GM19239 (cell line): ENCODE results near the gene LIF.
A peak's percentile ranks its signal among the peaks of the same experiment; 100 is the strongest.

Experiments used
- DNase-seq: peaks from one replicate; pipeline ENCODE4 v3.0.0; 2011; ENCODE audit warnings: low spot score; ENCODE audit not compliant: insufficient read length
- FAIRE-seq: peaks from 2 replicates; lab custom pipeline; 2011; peaks lifted over from hg19 to GRCh38; lab: Jason Lieb, UNC

LIF gene

DNA sequence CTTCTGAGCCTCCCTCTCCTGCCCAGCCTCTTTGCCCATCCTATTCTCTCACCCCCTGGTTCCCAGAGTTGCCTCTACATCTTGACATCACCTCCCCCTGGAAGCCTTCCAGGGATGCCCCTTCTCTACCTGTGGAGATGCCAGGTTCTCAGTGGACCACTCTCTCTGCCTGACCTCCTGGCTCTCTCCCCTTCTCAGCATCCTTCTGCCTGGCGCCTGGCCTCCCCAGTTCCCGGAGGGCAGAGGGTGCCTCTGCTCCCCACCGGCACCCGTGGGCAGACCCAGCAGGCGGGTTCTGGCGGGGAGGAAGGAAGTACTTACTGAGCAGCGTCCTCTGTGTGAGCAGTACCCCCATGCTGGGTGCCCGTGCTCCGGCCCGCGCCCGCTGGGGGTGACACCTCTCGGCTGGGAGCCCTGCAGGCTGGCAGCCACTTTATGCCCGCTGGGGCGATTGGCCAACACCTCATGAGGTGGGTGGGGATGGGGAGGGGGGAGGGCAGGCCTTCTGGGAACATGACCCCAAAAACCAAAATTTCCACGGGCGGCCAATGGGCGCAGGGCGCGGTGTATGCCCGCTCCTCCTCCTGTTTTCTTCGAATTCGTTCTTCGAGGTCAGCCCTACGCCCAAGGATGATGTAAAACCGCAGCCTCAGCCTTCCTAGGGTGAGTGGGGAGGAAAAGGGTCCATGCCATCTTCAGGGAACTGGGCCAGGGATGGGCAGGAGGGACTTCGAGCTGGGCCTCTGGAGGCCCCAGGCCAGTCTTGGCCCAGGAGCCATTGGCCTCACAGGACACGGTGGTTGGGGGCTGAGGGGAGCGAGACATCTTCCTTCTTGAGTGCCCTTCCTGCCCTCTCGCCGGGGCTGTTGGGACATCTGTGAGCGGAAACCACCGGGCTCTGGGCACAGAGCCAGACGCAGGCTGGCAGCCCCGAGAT, 20.2 kb upstream of the LIF start, which contains the start of gene OSM:
Gene OSM (minus strand): TSS at position 407 of the 937 bp plus-strand sequence. CDS start 52 bp downstream, at position 355.
- FAIRE-seq (peak; percentile 73), DNase-seq (no peak)

DNA sequence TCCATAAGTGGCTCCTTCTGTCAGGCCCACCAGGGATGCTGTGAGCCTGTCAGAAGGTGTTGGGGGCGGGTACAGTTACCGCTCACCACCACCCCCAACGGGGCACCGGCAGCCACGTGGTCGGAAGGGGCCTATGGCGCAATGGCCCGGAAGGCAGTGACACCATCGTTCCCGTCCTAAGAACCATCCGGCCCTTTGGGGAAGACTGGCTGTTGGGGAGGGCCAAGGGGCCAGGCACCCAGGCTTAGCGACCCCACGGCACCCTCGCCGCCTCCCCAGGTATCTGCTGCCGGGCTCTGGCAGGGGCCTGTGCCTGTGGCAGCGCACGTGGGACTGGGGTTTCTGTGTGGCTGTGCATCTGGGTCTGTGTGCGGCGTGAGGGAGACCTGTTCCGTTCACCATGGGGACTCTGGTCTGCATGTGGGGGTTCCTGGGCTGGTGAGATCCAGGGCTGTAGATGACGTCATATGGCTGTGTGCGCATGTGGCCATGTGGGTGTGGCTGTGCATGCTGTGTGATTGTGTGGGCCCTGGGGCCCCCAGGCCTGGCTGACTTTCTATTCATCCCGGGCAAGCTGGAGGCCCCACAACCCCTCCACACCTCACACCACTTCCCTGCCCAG, 19.4 kb upstream of the LIF start:
- DNase-seq (no peak), FAIRE-seq (peak; percentile 94)

DNA sequence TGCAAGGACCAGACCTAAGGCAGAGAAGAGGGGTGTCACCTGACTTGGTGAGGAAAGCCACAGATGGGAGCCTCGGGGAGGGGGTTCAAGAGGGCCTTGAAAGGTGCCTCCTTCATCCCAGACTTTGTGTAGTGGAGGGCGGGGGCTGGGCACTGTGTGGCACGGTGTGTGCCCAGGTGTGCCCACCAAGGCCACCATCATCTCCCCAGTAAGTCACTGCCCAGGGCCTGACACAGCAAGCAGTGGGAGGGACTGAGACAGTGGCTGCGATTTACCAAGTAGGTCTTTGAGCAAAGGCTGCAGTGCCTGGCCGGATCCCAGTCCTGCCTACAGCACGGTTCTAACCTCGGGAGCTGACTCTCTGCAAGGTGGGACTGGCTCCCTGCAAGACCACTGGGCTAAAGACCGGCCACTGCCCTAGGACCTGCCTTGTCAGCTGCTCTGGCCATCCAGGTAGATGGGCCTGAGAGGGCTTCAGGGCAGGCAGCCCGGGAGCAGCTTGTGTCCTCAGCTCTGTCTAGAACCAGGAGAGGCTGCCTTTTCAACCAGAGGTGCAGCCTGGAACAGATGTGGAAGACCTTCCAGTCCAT, 18.7 kb upstream of the LIF start:
- no peak for FAIRE-seq
- no peak for DNase-seq

DNA sequence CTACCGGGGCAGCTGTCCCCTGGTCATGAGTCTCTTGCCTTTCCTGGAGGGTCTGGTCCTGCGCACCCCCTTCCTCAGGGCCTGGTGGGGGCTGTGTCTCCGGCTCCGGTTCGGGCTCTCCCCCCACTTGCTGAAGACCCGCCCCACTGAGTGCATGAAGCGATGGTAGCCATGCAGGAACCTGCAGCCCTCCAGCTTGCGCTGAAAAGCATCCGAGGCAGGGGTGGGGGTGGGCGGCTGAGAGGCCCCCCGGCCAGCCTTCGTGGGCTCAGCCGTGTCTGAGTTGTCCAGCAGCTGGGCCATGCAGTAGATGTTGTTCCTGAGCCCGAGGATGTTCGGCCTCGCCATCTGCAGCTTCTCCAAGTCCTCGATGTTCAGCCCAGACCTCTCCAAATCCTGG, 17.3 kb upstream of the LIF start:
- FAIRE-seq (no peak), DNase-seq (no peak)

DNA sequence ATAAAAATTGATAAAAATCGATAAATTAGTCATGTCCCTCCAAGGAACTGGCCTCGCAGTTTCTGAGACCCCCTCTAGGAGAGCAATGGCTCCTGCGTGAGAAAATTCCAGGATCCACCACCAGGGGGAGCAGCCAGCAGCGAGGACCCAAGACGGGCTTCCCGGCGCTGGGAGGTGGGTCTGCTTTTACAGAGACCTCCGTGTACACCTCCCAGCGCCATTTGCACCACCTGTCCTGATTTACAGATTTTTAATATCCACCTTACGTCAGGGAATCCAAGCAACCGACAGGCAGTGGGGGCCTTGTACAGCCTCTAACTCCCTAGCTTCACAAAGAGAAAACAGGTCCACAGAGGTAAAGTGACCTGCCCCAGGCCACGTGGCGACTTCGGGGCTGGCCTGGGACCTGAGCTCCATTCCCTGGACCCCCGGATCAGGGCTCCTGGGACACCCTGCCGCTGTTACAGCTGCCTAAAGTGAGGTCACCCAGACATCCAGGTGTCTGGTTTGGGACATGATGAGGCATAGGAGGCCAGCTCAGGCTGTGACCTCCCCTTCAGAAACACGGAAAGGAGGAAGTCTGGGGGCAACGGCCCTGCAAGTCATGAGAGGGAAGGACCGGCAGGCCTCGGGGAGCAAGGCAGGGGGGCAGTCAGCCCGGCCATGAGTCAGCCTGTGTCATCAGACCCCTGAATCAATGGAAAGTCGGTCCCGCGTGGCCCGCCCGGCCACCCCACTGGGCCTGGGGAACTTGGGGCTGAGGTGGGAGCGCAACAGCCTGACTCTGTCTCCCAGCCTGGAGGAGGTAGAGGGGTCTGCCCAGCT, 16.6 kb upstream of the LIF start:
- FAIRE-seq = peak; percentile 80
- no peak for DNase-seq

DNA sequence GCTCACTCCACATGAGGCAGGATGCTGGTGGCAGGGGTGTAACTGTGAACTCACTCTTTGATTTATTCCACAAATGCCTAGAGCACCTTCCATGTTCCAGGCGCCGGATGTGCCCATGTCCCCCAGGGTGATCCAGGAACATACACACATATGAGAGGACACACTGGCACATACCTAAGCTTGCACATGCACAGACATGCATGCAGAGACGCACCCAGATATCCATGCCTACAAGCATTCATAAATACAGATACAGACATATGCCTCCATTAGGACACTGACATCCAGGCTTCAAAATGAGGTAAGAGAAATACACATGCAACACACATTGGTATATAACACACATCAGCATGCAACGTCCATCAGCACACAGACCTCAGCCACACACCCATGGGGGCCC, 15.6 kb upstream of the LIF start:
- no peak for FAIRE-seq
- DNase-seq = no peak

DNA sequence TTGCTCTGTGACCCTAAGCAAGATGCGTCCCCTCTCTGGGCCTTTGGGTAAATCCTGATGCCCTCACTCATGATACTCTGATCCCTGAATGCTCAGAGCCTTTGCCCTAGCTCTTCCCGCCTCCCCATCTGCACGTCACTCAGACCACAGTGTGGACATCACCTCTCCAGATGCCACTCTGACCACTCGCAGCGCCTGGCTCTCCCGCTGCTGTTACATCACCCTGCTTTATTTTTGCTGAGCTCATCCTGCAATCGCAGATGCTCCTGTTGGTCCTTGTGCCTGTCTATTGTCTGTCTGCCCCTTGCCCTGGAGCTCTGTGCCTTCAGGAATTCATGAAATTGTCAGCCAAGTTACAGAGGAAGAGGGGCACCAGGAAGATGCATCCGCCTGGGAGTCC, 14.6 kb upstream of the LIF start:
- DNase-seq (no peak), FAIRE-seq (no peak)

DNA sequence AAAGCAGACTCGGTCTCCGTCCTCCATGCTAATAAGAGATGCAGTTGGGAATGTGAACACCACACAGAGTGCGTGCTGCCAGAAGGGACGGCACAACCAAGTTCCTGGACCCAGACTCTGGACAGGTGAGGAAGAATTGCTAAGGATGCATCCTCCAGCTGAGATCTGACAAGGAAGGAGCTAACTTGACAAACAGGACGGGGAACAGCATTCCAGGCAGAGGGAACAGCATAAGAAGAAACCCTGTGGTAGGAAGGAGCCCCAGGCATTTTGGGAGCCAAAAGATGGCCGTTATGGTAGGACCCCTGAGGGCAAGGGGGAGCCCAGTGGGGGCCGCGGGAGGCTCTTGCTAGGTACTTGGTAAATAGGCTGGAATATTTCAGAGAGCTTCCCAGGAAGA, 14.1 kb upstream of the LIF start:
- no peak for FAIRE-seq

DNA sequence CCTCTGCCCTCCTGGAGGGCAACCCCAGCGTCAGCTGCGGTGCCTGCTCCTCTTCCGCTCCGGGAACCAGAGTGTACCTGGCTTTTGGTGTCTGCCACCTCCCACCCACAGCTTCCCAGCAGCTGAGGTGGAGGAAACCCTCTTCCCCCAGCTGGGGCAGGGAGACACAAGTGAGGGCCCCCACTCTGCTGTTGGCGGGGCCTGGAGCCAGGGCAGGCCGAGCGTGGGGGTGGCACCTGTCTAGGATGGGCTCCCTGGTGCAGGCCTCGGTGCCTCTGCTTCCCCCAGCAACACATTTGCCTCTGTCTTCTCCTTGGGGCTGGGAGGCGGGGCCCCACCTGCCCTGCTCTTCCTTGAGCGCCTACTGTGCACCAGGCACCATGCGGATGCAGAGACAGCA, 13.7 kb upstream of the LIF start:
- DNase-seq (no peak), FAIRE-seq (no peak)

More for the DNA sequence above, 14.1 kb upstream of the LIF start:
- no peak for DNase-seq

DNA sequence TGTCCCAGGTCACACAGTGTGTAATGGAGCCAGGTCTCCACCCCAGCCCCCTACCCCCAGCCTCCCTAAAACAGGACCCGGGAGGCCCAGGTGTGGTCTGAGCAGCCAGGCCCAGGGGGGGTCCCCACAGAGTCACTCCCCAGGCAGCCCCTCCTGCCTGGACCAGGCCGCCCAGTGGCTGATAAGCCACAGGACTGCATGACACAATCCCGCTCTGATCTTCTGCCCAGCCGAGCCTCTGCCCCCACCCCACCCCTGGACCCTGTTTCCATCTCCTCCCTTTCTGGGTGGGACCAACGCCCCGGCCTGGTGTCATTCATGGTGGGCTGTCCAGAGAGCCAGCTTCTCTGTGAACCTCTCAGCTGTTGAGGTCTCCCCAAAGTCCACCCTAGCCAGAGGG, 7.8 kb upstream of the LIF start:
- FAIRE-seq (no peak), DNase-seq (no peak)

DNA sequence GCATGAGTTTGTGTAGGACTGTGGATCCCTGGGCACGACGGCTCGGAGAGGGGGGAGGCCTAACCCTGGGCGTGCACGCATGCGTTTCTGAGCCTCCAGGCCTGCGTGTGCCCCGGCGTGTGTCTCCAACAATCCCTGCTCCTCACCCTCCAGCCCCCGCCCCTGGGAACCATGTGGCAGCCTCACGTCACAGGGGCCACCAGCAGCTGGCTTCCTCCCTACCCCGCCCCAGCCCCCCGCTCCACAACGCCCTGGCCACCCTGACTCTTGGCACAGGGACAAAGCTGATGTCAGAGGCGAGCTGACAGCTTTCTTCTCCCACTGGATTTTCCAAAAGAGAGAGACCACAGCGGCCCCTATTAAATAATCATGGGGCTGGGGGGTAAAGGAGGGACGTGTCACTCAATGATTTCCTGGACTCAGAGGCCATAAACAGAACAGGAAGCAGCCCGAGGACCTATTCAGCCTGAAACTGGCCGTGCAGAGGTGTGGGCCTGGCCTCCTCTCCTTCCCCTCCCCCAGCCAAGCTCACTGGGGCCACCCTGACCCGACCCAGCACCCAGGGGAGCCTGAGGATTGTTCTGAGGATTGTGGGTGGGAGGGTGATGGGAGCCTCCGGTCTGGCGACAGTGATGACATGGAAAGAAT, 6.8 kb upstream of the LIF start:
- DNase-seq = no peak
- FAIRE-seq = no peak

DNA sequence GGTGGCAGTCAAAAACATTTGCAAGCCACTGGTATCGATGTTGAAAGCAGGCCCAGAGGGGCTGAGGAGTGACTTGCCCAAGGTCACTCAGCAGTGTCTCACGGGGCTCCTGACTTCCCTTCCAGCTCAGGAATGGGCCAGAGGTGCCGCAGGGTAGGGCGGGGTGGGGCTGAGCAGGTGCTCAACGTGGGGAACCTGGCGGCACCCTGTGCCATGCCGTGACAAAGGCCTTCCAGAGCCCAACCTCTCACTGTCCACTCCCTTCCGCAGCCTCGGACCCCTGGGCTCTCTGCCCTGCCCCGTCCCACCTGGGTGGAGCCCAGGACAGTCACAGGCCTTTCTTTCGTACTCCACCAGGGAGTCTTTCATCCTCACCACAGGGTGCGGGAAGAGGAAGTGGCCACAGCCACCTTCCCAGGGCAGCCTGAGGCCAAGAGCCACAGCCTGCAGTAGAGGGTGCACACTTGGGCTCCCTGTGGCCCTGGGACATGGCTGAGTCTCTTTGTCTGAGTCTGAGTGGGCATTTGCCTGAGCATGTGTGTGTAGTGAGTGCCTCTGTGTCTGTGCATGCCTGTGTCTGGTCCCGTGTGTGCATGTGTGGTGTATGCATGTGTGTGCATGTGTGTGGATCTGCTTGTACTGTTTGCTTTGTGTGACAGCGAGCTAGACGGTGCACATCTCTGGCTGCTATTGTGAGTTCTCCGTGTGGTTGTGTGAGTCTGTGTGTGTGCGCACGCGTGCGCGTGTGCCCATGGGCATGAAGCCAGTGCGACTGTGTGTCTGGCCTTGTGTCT, 6.0 kb upstream of the LIF start:
- FAIRE-seq = no peak
- DNase-seq = no peak

DNA sequence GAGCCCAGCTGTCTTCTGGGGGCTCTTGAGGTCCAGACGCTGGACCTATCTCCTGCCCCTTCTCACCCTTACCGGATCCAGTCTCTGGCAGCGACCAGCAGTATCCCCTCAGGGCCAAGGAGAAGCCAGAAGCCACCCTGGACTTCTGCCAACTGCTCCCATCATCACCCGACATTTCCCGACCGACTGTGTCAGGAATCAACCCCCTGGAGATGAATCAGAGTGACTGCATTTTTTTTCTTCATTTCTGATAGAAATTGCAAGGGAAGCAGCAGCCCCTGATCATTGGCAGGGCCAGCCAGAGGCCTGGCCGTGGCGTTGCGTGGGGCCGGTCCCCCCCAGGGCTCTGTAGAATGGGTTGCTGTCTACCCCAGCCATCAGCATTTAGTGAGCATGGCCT, 5.2 kb upstream of the LIF start:
- FAIRE-seq (no peak), DNase-seq (no peak)

DNA sequence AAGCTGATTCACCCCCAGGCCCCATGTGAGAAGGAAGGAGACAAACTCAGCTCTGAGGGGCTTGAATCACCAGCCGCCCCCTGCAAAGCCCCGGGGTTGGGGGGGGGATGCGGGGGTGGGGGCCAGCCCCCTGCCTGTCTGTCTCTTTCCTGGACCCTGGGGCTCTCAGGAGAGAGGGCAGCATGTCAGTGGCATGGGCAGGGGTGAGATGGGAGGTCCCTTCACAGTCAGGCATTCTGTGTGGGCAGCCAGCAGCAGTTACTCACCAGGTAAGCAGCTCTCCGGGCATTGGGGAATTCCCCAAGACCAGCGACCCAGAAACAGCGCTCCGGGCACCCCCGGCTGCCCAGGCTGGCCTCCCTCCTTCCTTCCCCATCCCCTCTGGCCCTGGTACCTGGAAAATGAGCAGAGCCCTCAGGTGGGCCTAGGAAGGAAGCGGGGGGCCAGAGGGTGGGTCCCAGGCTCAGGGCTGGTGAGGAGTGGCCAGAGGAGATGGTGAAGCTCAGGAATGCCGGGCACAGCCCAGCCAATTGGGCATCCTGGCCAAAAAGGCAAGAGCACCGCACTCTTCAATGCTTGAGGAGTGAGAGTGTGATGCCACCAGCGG, 4.2 kb upstream of the LIF start:
- no peak for FAIRE-seq
- no peak for DNase-seq

DNA sequence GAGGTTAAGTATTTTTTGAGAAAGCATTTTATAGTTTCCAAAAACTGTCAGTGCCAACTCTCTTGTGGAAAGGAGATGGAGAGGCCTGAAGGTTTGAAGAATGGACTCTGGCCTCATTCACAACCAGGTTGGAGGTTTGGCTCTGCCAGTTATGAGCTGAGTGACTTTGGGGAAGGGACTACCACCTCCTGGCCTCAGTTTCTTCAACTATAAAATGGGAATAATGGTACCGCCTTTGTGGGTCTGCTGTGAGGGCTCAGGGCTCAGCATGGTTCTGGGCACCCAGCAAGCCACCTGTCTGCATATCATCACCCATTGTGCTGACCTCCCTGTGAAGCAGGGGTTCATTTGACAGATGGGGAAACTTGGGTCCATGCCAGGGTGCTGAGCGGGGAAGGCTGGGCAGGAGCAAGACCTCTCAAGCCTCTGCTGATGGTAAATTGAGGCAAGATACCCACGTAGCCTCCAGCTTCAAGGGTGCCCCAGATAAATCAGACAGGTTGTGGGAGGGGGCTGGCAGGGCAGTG, 3.5 kb upstream of the LIF start:
- FAIRE-seq (peak; percentile 4), DNase-seq (no peak)

DNA sequence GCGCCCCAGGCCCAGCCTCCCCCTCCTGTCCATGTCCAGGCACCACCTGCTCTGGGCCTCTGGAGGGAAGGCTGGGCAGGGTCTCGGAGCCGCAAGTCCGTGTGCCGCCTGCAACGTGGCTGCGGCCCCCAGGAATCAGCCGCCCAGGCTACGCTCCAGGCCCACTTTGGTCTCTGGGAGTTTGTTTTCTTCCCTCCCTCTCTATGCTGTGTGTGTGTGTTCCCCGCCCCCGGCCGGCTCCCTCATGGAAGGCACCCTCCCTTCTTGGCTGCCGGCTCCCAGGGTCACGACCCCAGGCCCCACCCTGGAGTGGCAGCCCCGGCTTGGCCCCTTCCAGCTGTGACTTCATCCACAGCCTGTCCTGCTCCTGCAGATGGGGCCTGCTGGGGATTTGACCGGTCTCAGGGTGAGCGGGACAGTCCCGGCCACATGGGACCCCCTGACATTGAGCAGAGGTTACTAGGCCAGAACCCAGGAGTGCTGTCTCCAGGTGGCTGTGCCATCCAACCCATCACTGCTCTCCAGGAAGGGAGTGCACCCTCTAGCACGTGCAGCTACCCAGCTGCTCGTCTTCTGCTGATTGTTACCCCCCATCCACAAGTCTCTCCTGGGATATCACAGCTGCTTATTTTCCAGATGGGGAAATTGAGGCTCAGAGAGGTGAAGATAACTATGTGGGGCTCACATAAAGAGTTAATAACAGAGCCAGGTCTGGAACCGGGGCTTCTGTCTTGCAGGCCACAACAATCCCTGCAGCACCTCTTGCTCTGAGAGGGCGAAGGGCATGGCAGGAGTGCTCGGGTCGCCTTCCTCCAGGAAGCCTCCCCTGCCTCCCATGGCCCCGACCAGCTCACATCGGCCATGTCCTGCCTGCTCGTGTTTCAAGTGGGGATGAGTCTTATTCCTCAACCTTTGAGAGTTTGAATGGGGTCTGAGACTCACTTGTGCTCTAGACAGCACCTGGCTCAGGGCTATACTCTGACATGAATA, 2.8 kb upstream of the LIF start:
- FAIRE-seq (no peak), DNase-seq (no peak)

DNA sequence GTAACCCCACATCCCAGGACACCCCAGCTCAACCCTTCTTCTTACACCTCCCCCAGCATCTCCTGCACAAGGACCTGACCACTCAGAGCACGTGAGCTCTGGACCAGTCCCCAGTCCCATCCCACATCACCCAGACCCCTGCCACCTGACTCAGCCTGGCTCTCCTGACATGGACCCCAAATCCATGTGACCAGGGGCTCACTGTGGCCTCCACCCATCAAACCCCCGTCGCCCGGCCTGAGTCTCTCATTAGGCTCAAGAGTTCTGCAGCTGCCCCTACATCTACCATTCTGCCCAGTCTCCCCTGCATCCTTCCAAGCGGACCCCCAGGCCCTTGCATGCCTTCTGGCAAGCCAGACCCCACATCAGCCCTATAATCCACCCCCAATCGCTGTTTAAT, 1.9 kb upstream of the LIF start:
- DNase-seq = no peak
- no peak for FAIRE-seq
